Medulla oblongata (tissue), 1 donor: ENCODE data around the gene DHX58.
A peak's percentile ranks its signal among the peaks of the same experiment; 100 is the strongest.
"Not testable (repeated sequence)": the region's sequence is repeated elsewhere in the genome, so short reads cannot be mapped to it uniquely, and the experiment has no call there.

Experiments used
- DNase-seq: peaks from one replicate; pipeline ENCODE4 v3.0.0-alpha.2; 2015; ENCODE audit errors: extremely low spot score

Gene DHX58

GRCh38 chr17:42112552-42113176 lies at the start of gene DHX58:
DHX58 (minus strand) TSS chr17:42112714; CDS start chr17:42111892, 822 bp downstream.
- DNase-seq: peak; percentile 88

- DNase-seq: no peak
Measured at GRCh38 chr17:42160531-42160910, 48.0 kb upstream of the DHX58 start.

GRCh38 chr17:42159796-42160530 lies 47.4 kb upstream of the DHX58 start:
- no peak for DNase-seq

GRCh38 chr17:42155614-42156045 lies 43.1 kb upstream of the DHX58 start:
- DNase-seq: no peak

GRCh38 chr17:42153919-42154742 lies 41.6 kb upstream of the DHX58 start:
- no peak for DNase-seq

GRCh38 chr17:42146911-42147607 lies 34.5 kb upstream of the DHX58 start:
- DNase-seq: no peak

GRCh38 chr17:42143138-42143537 lies 30.6 kb upstream of the DHX58 start:
- DNase-seq: not testable (repeated sequence)

- peak; percentile 56 for DNase-seq
Measured at GRCh38 chr17:42142371-42142896, 29.9 kb upstream of the DHX58 start.

GRCh38 chr17:42141382-42141781 lies 28.9 kb upstream of the DHX58 start:
- no peak for DNase-seq

GRCh38 chr17:42140690-42141089 lies 28.2 kb upstream of the DHX58 start:
- DNase-seq: not testable (repeated sequence)

GRCh38 chr17:42138749-42139492 lies 26.4 kb upstream of the DHX58 start:
- DNase-seq: no peak

- no peak for DNase-seq
Measured at GRCh38 chr17:42136654-42137051, 24.1 kb upstream of the DHX58 start.

GRCh38 chr17:42135664-42136653 lies 23.4 kb upstream of the DHX58 start:
- peak; percentile 64 for DNase-seq

GRCh38 chr17:42135151-42135550 lies 22.6 kb upstream of the DHX58 start:
- DNase-seq: no peak

GRCh38 chr17:42133461-42134041 lies 21.0 kb upstream of the DHX58 start:
- DNase-seq: no peak

- DNase-seq: peak; percentile 90
Measured at GRCh38 chr17:42132941-42133340, 20.4 kb upstream of the DHX58 start.

GRCh38 chr17:42131981-42132432 lies 19.5 kb upstream of the DHX58 start:
- DNase-seq: peak; percentile 42

- DNase-seq: no peak
Measured at GRCh38 chr17:42131232-42131631, 18.7 kb upstream of the DHX58 start.

- no peak for DNase-seq
Measured at GRCh38 chr17:42130310-42130936, 17.9 kb upstream of the DHX58 start.
